IPS-NIHi7 (cell line): Measurements from ENCODE around the gene CDKN2D.
A peak's percentile ranks its signal among the peaks of the same experiment; 100 is the strongest.
"Not testable (repeated sequence)": the region's sequence is repeated elsewhere in the genome, so short reads cannot be mapped to it uniquely, and the experiment has no call there.

ENCODE experiments used
- DNase-seq: peaks from one replicate; pipeline ENCODE4 v3.0.0; 2012; ENCODE audit warnings: mixed read lengths; ENCODE audit errors: extremely low spot score

Gene CDKN2D

DNA sequence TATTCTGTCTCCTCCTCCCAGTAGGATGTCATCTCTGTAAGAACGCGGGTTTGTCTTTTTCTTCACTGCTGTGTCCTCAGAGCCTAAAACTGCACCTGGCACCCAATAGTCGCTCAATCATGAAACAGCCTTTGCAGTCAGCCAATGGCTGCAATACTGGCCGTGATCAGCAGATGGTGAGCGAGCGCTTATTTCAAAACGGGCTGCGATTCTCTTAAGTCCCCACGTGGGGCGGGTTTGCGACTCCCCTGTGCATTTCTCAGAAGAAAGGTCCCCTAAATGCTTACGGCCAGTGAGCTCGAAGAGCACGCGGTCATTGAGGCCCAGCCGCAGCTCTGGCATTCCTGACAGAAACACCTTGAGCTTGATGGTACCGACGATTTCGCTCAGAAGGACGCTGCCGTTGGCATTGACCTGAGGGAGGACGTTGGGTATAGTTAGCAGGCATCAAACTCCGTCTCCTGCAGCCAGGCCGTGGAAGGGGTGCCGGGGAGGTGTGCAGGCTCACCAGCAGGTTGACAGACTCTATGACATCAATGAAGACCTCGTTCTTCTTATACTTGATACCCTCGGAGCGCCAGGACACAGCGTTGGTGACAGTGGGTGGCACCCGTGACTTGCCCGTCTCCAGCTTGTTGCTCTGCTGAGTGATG, 12.3 kb upstream of the CDKN2D start:
- peak; percentile 77 for DNase-seq

DNA sequence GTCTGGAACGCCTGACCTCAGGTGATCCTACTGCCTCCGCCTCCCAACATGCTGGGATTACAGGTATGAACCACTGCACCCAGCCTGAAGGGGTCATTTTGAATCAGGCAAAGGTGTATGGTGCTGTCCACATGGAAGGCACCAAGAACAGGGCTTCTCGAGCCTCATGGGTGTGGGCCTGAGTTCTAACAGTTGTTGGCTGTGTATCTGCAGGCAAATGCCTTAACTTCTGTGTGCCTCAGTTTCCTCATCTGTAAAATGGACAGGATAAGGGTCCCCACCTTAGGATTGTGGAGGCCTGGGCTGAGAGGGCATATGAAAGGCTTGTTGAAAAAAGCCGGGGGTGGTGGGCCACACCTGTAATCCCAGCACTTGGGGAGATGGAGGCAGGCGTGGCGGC, 9.2 kb upstream of the CDKN2D start:
- no peak for DNase-seq

DNA sequence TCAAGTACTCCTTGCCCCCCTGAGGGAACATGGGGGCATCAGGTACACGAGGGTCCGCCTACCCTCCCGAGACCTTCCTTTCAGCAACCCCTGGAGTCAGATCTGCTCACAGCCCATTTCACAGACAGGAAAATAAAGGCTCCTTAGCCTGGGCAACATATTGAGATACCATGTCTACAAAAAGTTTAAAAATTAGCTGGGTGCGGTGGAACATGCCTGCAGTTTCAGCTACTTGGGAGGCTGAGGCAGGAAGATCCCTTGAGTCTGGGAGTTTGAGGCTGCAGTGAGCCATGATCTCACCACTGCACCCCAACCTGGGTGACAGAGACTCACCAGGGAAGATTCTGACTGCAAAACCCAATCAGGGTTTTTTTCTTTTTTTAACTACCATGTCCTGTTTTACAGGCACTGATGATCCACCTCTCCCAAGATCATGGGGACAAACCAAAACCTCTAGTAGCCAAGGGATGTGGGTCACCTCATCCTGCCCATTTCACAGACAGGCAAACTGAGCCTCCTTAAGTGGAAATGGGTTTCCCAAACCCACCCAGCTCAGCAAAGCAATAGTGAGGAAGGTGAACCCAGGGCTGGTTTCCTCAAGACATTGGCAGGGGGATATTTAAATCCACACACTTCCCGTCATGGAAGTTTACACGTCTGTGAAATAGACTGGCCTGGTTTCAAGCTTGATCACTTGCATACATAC, 6.4 kb upstream of the CDKN2D start:
- DNase-seq: no peak

DNA sequence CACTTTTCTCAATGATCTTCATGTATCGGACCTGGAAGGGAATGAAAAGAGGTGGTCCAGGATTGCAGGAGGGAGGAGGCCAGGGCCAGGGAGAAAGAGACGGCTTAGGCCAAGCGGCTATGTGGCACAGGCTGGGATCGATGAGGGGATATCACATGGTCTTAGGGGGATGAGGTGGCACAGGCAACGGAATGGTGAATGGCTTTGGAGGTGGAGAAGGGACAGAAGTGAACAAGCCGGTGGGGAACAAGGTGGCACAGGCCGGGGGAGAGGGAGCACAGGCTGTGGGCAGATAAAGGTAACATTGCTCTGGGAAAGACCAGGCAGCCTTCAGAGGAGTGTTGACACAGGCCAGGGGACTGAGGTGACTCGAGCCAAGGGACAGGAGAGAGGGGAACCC, 5.7 kb upstream of the CDKN2D start:
- DNase-seq: no peak

DNA sequence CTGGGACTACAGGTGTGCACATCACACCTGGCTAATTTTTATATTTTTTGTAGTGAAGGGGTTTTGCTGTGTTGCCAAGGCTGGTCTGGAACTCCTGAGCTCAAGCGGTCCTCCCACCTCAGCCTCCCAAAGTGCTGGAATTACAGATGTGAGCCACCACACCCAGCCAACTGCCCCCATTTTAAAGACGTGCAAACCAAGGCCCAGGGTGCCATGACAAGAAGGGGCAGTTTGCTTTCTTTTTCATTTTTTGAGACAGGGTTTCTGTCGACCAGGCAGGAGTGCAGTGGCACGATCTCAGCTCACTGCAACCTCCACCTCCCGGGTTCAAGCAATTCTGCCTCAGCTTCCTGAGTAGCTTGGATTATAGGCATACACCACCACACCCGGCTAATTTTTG, 5.0 kb upstream of the CDKN2D start:
- DNase-seq: not testable (repeated sequence)

DNA sequence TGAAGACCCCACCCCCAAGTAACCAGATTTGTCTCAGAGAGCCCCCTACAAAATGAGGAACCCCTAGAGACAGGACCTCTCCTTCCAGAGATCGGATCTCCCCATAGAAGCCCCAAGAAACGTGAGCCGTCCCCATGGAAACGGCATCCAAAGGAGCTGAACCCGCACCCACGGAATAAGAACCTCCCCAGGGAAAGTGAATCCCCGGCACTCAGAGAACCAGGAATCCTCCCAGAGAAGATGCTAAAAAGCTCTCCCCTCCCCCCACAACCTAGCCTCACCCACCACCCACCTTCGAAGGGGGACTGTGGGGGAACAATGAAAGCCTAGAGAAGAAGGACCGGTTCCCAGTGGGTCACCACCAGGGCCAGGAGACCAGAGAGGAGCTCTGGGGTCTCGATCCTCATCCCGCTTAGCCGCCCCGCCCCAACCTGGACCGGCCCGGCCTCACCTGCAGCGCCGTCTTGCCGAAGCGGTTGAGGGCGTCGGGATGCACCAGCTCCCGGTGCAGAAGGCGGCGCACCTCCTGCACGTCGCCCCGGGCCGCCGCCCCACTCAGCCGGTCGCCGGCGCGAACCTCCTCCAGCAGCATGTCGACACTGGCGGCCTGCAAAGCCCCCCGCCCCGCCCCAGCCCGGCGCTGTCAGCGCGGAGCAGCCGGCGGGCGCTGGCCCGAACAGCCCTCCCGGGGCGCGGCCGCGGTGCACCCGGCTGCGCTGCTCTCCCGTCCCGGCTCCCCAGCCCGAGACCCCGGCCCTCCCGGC, 535 bp downstream of the CDKN2D start:
- no peak for DNase-seq

DNA sequence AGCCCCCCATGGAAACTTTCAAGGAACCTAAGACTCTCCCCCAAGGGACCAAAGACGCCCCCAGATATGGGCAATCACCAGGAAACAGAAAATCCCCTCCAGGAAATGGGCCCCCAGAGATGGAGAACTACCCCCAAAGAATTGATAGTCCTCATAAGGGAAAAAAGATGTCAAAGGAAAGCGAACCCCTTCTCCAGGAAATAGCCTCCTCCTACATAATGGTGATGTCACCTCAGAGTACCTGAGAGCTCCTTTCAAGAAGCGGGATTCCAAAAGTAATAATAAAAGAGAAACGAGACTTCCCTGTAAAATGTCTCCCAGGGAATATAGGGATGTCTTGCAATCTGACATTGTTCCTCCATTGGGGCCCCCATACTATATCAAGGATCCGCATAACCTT, 1.1 kb downstream of the CDKN2D start:
- DNase-seq: no peak

DNA sequence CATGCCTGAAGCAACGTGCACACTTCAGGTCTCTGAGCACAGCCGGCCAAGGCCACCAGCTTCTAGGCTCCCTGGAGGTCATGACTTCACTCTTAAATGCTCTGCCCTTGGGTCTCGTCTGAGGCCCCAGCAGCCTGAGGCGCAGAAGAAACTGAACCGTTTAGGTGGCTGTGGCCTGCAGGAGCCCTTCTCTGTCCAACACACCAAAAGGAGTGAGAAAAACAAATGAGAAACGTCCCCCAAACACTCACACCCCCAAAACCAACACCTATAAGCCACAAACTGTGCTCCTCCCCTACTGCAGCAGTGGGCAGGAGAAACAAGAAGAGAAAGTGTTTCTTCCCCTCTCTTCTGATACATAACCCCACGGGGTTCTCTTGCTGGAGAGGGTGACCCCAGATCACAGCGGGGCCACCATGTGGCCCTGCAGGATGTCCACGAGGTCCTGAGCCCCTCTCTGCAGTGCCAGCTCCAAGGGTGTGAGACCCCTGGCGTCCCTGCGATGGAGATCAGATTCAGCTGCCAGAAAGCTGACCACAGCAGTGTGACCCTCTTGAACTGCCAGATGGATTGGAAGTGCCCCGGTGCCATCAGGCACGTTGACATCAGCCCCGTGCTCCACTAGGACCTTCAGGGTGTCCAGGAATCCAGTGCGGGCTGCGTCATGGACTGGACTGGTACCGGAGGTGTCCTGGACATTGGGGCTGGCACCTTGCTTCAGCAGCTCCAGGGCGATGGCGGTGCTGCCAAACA, 1.9 kb downstream of the CDKN2D start:
- DNase-seq: no peak

DNA sequence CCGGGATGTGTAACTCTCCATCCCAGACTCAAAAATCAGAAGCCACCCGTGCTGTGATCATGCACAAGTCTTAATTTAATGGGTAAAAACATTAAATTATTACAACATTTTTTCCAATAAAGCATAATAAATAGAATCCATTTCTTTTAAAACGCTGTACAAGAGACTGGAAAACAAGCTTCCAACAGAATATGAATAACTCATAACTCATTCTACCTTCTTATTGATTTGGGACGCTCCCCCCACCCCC, 2.4 kb downstream of the CDKN2D start:
- DNase-seq: no peak

DNA sequence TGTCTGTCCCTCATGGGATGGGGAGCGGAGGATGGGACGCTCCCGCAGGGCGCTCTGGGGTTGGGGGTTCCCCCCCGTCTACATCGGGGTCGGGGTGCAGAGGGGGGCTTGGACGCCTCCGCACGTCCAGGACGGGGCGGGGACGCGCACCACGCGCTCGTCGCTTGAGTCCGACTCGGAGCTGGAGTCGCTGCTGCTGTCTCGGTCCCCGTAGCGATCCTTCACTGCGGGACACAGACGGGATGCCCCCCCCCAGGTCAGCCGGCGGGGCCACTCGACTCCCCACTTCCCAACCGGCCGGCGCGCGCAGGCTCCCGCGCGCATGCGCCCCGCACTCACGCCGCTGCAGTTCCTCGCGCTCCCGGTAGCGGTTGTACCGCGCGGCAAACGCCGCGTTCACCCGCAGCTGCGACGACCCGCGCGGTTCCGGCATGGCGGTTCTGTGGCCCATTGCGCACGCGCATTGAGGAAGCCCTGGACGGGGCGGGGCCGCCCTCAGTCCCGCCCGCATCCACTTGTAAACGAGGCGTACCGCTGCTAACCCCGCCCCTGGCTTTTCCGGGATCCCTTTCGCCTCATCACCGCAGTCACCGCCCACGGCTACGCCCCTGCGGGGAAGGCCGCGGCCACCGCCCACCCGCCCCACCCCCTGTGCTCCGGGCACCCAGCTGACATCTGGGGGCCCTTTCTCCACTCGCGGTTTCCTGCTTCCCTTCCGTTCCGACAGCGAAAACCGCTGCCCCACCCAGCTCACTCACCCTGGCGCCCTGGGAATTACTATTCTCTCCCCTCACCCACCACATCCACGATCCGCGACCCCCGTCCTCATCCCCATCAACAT, 3.0 kb downstream of the CDKN2D start, which contains the start of gene KRI1:
Gene KRI1 (minus strand): TSS at position 444 of the 841 bp plus-strand sequence. CDS start 11 bp downstream, at position 433.
- DNase-seq: peak; percentile 98

DNA sequence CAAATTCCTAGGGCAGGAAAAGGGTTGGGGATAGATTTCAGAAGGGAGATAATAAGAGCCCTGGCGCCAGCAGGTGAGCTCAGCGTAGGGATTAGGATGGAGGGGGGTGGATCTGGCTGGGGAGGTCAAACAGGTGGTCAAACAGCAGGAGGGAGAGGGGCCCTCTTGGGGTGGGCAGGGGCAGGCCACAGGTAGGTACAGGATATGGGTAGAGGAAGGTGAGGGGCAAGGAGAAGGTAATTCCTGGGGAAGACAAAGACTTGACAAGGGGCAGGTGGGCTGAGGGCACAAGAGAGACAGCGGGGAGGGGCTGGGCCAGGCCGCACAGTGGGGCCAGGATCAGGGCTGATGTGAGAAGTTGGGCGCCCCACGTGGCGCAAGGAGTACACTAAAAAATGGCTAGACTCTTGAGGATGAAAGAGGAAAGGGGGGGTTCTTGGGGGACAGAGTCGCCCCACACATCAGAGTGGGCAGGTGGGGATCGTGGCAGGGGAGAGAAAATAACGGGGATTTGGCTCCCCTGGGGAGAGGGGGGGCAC, 3.7 kb downstream of the CDKN2D start:
- DNase-seq: peak; percentile 85

DNA sequence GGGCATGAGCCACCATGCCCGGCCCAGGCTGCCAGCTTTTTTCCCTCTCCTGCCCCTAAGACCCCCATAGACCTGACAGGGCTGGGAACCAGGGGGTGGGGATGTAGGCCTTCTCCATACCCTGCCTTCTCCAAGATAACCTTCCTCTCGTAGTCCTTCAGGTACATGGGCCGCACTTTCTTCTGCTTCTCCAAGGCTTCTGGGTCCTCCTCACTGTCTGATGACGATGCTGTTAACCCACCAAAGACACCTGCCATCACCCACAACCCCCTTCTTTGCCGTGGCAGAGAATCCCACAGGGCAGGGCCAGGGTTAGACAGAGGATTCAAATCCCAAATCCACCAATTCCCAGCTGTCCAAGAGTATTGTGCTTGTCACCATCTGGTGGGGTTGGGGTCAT, 6.2 kb downstream of the CDKN2D start:
- DNase-seq: no peak

DNA sequence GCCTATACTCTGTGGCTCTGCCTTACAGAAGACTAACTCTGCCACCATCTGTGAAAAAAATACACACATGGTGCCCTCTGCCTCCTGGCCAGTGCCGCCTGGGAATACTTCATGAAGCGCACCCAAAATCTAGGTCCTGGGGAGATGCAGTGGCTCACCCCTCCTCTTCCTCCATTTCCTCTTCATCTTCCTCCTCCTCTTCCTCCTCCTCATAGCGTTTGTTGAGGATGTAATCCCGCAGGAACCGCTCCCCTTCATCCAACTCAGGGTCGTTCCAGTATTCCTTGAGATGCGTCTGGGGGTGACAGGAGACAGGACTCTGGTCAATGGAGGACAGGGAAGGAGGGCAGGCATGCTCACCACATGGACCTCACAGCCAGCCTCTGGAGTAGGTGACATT, 8.6 kb downstream of the CDKN2D start:
- DNase-seq: no peak

DNA sequence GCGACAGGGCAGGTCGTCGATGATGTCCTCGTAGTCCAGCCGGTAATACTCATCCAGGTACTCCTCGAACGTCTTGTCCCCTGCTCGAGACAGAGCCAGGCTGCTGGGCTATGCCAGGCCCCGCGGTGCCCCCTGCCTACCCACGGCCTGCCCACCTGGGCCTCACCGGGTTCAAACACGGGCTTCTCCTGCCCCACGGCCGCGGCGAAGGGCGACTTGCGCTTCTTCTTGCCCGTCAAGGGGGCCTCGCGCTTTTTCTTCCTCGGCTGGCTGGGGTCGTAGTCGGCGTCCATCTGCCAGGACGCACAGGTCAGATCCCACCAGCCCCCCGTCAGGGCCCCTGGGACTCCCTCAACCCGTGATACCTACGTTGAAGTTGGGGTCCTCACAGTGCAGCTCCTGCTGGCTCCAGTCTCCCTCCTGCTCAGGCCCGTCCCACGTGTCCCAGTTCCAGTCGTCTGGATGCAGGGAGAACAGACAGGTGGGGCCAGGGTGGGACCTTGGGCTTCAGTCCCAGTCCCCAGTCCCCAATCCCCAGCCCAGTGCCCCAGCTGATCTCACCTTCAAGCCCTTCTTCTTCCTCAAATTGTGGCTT, 11.1 kb downstream of the CDKN2D start:
- DNase-seq: no peak

DNA sequence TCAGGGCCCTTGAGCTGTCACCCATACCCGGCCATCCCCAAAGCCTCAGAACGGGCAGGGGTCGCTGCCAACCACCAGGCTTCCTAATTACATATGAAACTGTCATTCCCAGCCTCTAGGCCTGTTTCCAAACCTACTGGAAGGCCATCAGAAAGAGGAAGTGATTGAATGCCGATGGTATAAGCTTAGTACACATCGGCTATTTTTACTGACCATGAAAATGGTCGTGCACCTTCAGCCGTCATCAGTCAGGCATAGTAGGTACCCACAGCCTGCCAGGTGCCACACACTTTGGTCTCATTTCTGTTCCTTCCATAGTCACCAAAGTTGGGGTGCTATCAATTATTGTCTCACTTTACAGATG, 13.2 kb downstream of the CDKN2D start:
- DNase-seq: no peak

DNA sequence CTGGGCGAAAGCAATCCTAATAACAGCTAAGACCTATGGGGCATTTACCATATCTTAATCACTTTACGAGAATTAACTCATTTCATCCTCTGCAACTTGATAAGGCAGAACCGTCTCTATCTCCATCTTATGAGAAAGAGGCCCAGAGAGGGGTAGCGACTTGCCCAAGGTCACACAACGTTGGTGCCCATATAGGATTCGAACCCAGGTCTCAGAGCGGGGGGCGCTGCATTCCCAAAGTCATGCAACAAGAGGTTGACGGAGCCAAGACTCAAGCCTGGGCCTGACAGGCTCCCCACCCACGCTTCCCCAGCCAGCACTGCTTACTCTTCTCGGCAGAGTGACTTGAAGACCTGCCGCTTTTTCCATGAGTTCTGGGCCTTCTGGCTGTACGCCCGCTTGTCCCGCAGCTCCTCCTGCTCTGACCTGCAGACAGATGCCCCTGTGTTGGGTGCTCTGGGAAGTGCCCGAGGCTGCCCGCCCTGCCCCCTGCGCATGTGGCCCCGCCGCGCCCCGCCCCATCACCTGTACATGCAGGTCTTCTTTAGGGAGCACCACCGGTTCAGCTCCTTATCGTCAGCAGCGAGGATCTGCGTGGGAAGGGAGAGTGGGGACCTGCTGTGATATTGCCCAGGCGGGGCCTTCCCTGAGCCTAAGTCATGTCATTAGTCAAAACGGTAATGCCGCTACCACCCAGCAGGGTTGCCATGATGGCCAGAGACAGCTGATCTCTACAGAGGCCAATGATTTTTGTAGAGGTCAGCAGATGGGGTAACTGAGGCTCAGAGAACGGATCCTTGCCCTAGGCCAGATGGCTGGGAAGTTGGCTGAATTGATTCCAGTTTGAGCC, 13.8 kb downstream of the CDKN2D start:
- no peak for DNase-seq

DNA sequence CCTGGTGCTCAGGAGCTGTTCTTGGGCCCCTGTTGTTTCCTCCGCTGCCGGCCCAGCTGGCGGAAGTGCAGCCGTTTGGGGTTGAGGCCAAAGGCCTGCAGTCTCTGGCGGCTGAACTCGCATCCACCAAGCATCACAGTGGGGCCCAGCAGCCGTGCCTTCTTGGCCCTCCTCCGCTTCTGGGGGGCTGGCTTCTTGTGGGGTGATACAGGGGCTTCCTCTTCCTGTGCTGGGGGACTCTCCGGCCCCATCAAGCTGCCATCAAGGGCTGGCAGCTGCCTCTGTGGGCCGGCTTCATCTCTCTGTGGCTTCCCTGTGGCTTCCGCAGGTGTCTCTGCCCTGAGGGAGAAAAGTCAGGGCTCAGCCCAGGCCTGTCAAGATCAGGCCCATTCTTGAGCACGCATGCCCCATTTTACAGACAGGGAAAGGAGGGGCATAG, 14.8 kb downstream of the CDKN2D start:
- DNase-seq: no peak

DNA sequence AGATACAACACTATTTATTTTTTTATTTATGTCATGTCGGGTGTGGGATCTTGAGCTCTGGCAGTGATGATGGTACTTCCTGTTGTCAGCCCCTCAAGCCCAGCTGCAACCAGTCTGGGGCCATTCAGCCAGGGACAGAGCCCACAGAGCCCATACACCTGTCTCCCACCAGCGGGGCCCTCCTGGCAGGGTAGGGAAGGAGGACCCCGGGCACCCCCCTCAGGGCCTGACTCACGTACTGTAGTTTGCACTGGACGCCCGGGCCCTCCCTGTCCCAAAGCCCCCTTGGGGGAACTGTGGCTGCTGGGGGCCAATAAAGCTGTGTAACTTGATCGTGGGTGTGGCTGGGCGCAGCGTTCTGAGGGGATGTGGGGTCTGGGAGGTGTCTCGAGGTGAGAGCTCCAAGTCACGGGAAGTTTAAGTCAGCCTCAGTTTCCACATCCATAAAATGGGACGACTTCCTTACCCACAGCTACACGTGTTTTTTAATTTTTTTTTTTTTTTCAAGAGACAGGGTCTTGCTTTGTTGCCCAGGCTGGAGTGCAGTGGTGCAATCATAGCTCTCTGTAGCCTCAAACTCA, 15.6 kb downstream of the CDKN2D start:
- DNase-seq: no peak

DNA sequence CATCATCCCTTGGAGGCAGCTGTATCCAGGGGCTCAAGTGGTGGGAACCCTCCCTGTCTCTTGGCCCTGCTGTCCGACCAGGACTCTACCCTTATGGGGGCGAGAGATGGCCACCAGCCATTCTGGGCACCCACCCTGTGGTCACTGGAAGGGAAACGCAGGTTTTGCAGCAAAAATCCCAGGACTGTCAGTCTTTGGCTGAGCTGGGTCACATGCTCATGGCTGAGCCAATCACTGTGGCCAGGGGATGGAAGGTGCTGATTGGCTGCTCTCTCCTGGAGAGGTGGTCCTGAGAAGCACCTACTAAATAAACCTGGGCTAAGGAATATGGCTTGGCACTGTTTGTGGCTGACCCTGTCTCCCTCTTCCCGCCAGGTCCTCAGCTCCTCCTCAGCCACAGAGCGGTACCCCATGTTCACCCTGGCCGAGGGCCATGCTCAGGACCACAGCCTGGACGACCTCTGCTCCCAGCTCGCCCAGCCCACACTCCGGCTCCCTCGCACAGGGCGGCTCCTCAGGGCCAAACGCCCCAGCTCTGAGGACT, 16.2 kb downstream of the CDKN2D start:
- peak; percentile 81 for DNase-seq
